Measurements from ENCODE around the gene DPP6. TPM values are rescaled to one million over a fixed set of nuclear protein-coding genes. Genes with fewer than 3 reads are reported as not detected.

DPP6 gene
- total and polyA plus RNA-seq, 2 of the 8 experiments (the other 6 are each of a cell fraction or from before 2014, with no cell fraction given): 4.7 to 6.8 TPM

- no peak for TF ChIP-seq BCL11A (IDR thresholded peaks at IDR 0.05; ENCODE audit: low read depth in 2 of 2, low read length in 2 of 2)
- no peak for TF ChIP-seq TAF1 (IDR thresholded peaks at IDR 0.05; ENCODE audit: low read depth, low read length)
- TF ChIP-seq MAFK (IDR thresholded peaks at IDR 0.05; ENCODE audit: low read depth, low read length): no peak
- no peak for TF ChIP-seq RXRA (IDR thresholded peaks at IDR 0.05; ENCODE audit: insufficient read depth, low read depth, low read length)
Observed at GRCh38 chr7:154750353-154750801, 698.2 kb downstream of the DPP6 start (continued).
